GM13977 (cell line): Measurements from ENCODE around the gene FA2H.
"Not testable (repeated sequence)": the region's sequence is repeated elsewhere in the genome, so short reads cannot be mapped to it uniquely, and the experiment has no call there.

ENCODE experiments used
- DNase-seq: peaks from one replicate; pipeline ENCODE4 v3.0.0; 2012; ENCODE audit warnings: low spot score
- in situ Hi-C: fragments of 300-500 bp; cut with MboI; formaldehyde crosslinking; loops from one replicate; pipeline ENCODE4 v1.12.0; 2022; ENCODE audit warnings: low sequenced_read_pairs, low pct_unique_long_range_greater_than_20kb, mixed read lengths, inconsistent platforms; ENCODE audit not compliant: unreplicated experiment
- TF ChIP-seq, protein P1 (sequence below): IDR thresholded peaks from 2 replicates; pipeline ENCODE4 v1.5.1; 2012; ENCODE audit warnings: mild to moderate bottlenecking, control low read depth; ENCODE audit not compliant: insufficient read depth; ENCODE audit errors: extremely low read depth, missing control alignments

FA2H gene

GRCh38 chr16:74729783-74730683 is 44.6 kb downstream of the FA2H start:
- no peak for DNase-seq
- in situ Hi-C loops = no loop called here
- TF ChIP-seq, protein P1, sequence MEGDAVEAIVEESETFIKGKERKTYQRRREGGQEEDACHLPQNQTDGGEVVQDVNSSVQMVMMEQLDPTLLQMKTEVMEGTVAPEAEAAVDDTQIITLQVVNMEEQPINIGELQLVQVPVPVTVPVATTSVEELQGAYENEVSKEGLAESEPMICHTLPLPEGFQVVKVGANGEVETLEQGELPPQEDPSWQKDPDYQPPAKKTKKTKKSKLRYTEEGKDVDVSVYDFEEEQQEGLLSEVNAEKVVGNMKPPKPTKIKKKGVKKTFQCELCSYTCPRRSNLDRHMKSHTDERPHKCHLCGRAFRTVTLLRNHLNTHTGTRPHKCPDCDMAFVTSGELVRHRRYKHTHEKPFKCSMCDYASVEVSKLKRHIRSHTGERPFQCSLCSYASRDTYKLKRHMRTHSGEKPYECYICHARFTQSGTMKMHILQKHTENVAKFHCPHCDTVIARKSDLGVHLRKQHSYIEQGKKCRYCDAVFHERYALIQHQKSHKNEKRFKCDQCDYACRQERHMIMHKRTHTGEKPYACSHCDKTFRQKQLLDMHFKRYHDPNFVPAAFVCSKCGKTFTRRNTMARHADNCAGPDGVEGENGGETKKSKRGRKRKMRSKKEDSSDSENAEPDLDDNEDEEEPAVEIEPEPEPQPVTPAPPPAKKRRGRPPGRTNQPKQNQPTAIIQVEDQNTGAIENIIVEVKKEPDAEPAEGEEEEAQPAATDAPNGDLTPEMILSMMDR = no peak

- TF ChIP-seq, protein P1 = no peak
- in situ Hi-C loops = no loop called here
- DNase-seq = no peak
Observed at GRCh38 chr16:74727903-74728302, 46.7 kb downstream of the FA2H start.

- in situ Hi-C loops = no loop called here
- TF ChIP-seq, protein P1 = peak; percentile 50
- DNase-seq = no peak
Observed at GRCh38 chr16:74726716-74727115, 47.9 kb downstream of the FA2H start.

- in situ Hi-C loops = no loop called here
- TF ChIP-seq, protein P1 = no peak
- DNase-seq = no peak
Observed at GRCh38 chr16:74725651-74726455, 48.8 kb downstream of the FA2H start.

DNA sequence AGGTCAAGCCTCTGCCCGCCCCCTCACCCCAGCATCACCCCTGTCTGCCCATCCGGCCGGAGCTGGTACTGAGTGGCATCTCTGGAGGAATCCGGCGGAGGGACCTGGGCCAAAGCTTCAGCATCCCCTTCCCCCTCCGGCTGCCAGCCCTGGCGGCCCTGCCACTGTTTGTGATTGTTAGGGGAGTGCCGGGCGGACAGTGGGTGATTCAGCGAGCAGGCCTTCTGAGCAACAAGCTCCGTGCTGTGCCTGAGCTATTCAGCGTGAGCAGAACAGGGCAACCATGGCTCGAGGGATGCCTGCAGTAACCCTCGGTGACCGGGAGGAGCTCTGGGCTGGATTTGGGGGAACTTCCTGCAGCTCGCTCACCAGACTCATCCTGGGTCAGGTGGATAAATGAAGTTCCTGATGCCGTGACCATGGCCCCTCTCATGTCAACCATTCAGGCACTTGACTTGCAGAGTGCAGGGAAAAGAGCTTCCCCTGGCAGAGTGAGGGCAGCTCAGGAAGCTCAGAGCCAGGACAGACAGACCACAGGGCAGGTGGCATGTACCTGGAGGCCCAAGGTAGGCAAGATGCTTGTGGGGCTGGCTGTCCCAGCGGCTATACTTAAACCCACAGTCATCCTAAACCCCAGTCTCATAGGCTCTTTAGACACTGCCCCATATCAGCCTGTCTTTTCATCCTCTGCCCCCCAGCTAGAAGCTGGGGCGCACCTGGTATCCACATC is 49.6 kb downstream of the FA2H start:
- DNase-seq = no peak
- in situ Hi-C loops = no loop called here
- TF ChIP-seq, protein P1 = no peak

GRCh38 chr16:74723256-74723655 is 51.4 kb downstream of the FA2H start:
- in situ Hi-C loops = no loop called here
- TF ChIP-seq, protein P1 = no peak
- no peak for DNase-seq

DNA sequence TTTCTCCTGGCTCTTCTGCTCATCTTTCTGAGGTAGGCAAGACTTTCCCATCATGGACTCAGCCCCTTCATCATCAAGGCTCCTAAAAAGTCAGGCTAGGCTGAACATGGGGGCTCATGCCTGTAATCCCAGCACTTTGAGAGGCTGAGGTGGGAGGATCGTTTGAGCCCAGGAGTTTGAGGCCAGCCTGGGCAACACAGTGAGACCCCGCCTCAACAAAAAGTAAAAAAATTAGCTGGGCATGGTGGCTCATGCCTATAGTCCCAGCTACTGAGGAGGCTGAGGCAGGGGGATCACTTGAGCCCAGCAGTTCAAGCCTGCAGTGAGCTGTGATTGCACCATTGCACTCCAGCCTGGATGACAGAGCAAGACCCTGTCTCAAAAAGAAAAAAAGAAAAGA is 52.5 kb downstream of the FA2H start:
- DNase-seq, in situ Hi-C loops: not testable (repeated sequence)
